Measurements from ENCODE around the gene NOG. TPM values are rescaled to one million over a fixed set of nuclear protein-coding genes. Genes with fewer than 3 reads are reported as not detected.

NOG gene
- total and polyA plus RNA-seq, 2 donors (not counting 3 experiments of a cell fraction or from before 2014, with no cell fraction given), result 0.63 to 2.3 TPM

- H3K27me3 ChIP-seq (ENCODE audit: control insufficient read depth in 2 of 2, insufficient read depth in 2 of 2, low read length in 2 of 2), result no peaks in the 10 kb centered on the region
- FAIRE-seq (no peak), DNase-seq (ENCODE audit: low read depth, low spot score) (no peak)
- dilution Hi-C loops (cut with MboI; ENCODE audit: extremely low pct_ligation_motif_present, low sequenced_read_pairs) (no loop called here), intact Hi-C loops (cut with micrococcal nuclease) (no loop called here)
- H3K9me1 ChIP-seq (replicated peaks; ENCODE audit: control insufficient read depth, extremely low read depth, insufficient read depth, low read length), result no peaks in the 10 kb centered on the region
- no peaks in the 10 kb centered on the region for H4K20me1 ChIP-seq (replicated peaks; ENCODE audit: control insufficient read depth, extremely low read depth, insufficient read depth, low read length)
- POLR2A ChIA-PET, result no interaction called here
- no peak overlapping the region for H3K4me3 ChIP-seq (replicated peaks in 1 of 3; ENCODE audit: insufficient read depth in 1 of 3, low read depth in 1 of 3, low read length in 3 of 3)
- no peak overlapping the region for H3K4me2 ChIP-seq (ENCODE audit: insufficient read depth, low read length)
- no TSS peak for BruUV-seq (replicated peaks)
- no peaks in the 10 kb centered on the region for H3K4me1 ChIP-seq (ENCODE audit: control insufficient read depth, extremely low read depth, insufficient read depth, low read length)
- no peak overlapping the region for H3K27ac ChIP-seq (ENCODE audit: insufficient read depth, low read depth, low read length)
- H2AFZ ChIP-seq (ENCODE audit: low read depth, low read length), result no peak overlapping the region
- H3K9ac ChIP-seq (replicated peaks; ENCODE audit: extremely low read depth, insufficient read depth, low read length), result no peak overlapping the region
- H3K36me3 ChIP-seq (ENCODE audit: control insufficient read depth in 2 of 2, extremely low read depth in 1 of 2, insufficient read depth in 2 of 2, low read length in 2 of 2), result no peaks in the 10 kb centered on the region
- CTCF ChIA-PET, result no interaction called here
- TF ChIP-seq CTCF (IDR thresholded peaks at IDR 0.05; ENCODE audit: extremely low read depth in 1 of 2, insufficient read depth in 1 of 2, low read depth in 1 of 2, low read length in 2 of 2) (no peak), EZH2 (IDR thresholded peaks at IDR 0.05; ENCODE audit: borderline replicate concordance, low read depth, low read length, severe bottlenecking) (no peak), FOS (IDR thresholded peaks at IDR 0.05; ENCODE audit: borderline replicate concordance, insufficient read depth, low read length) (no peak), GATA2 (IDR thresholded peaks at IDR 0.05; ENCODE audit: insufficient read depth, insufficient read length, low read depth, low read length) (no peak), JUN (IDR thresholded peaks at IDR 0.05; ENCODE audit: borderline replicate concordance, insufficient read depth, insufficient read length, low read depth) (no peak), POLR2AphosphoS5 (IDR thresholded peaks at IDR 0.05; ENCODE audit: insufficient read depth, low read depth, low read length) (no peak), POLR2A (IDR thresholded peaks at IDR 0.05; ENCODE audit: low read depth, low read length) (no peak), MYC (IDR thresholded peaks at IDR 0.05; ENCODE audit: low read depth, low read length) (no peak), MAX (IDR thresholded peaks at IDR 0.05; ENCODE audit: insufficient read depth, insufficient read length) (no peak)
- H3K79me2 ChIP-seq (ENCODE audit: control insufficient read depth, insufficient read depth, low read length), result no peaks in the 10 kb centered on the region
- no peaks in the 10 kb centered on the region for H3K9me3 ChIP-seq (replicated peaks; ENCODE audit: control insufficient read depth, insufficient read depth, low read length)
These were observed 35.8 kb upstream of the NOG start for GRCh38 chr17:56557682-56558081.

All from endothelial cell of umbilical vein (primary cell).